ENCODE measurements around the gene ENTPD6.

The ENTPD6 gene

DNA sequence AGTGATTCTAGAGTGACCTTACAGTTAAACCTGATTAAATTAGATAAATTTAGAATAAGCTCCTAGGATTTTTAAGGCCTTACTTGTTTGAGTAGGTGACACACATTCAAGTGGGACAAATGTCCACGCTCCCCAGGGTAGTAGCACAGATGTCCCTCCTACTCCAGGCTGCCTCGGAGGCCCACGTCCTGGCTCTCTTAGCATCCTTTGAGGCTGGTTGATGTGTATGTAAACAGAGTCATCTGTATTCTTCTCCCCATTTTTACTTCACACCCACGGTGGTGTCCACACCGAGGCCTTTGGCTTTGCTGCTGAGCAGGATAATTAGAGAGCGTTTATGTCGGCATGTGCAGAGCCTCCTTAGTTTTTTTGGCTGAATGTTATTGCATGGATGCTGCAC is 15.8 kb downstream of the ENTPD6 start:
- DNase-seq = no peak

DNA sequence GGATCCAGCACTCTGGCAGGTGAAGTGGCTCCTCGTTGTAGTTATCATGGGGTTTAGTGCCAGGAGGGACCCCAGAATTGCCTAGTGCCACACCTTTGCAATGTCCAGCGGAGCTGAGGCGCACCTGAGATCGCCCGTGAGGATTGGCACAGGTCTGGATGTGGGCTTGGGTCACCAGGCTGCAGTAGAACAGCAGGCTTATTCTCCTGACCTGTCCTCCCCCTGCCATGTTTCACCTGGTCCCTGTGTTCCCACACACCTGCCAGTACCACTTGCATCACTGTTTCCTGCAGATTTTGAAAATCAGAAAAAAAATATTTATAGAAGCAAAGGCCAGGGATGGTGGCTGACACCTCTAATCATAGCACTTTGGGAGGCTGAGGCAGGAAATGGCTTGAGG is 16.7 kb downstream of the ENTPD6 start:
- no peak for DNase-seq

DNA sequence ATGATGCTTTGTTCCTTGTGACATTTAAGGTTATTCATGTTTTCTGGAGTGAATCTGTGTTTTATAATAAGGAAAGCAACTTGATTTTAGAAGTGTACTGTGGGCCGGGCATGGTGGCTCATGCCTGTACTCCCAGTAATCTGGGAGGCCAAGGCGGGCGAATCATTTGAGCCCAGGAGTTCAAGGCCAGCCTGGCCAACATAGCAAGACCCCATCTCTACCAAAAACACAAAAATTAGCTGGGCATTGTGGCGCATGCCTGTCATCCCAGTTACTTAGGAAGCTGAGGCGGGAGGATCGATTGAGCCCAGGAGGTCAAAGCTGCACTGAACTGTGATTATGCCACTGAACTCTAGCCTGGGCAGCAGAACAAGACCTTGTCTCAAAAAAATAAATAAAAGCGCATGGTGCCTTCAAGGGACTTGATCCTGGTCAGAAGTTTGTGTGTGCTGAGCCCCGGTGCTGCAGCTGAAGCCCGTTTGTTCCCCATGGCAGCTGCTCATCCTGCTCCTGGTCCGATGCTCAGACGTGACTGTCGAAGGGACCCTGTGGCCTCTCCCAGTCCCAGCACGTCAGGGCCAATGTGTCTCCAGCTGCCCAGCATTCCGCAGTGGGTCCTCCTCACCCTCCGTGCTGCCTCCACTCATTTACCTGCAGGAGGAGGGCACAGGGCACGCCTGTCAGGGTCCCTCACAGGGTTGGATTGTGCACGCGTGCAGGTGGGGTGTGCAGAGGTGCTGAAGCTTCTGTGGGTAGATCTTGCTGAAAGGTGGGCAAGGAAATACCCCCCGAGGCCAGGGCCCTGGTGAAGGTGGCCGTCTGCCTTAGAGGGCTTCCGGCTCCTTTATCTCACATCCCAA is 18.3 kb downstream of the ENTPD6 start:
- DNase-seq = no peak

DNA sequence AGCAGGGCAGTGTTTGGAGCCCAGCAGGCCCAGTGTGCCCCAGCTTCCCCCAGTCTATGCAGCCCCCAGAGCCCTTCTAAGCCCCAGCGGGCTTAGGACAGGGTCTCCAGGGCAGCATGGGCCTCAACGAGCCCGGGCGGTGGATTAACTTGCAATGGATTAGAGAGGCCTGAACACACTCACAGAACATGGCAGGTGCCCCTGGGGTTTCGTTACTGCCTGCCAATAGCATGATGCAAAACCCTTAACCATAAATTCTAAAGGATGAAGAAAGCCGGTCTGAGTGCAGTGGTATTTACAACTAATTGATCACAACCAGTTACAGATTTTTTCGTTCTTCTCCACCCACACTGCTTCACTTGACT is 18.9 kb downstream of the ENTPD6 start:
- no peak for DNase-seq

DNA sequence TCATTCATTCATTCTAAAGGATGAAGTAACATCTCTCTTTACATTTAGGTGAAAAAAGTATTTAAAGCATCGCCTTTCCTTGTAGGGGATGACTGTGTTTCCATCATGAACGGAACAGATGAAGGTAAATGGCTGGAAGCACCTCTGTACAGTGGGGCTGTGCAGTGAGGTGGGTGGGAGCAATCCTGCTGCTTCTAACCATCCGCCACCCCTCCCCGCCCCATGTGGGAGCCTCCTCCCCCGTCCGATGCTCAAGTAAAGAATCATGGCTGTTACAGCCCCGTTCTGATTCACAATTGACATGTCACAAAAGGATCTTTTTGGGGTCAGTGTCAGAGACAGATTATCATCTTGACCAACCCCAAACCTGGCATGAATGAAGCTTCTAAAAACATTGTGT is 19.3 kb downstream of the ENTPD6 start:
- DNase-seq = no peak

DNA sequence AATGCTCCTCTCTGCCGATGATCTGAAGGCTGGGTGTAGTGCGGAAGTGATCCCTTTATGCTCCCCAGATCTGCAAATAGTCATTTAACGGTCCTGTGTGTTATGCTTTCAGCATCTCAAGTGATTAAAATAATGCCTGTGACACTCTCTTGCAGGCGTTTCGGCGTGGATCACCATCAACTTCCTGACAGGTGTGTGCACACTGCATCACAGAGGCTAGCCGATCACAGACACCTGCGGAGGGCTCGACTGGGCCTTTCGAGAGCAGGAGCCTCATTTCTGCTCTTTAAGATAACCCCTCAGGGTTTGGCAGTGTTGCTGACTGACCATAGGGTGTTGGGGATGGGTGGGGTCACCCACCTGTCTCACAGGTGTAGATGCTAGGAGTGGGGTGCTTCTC is 20.0 kb downstream of the ENTPD6 start:
- DNase-seq = no peak

DNA sequence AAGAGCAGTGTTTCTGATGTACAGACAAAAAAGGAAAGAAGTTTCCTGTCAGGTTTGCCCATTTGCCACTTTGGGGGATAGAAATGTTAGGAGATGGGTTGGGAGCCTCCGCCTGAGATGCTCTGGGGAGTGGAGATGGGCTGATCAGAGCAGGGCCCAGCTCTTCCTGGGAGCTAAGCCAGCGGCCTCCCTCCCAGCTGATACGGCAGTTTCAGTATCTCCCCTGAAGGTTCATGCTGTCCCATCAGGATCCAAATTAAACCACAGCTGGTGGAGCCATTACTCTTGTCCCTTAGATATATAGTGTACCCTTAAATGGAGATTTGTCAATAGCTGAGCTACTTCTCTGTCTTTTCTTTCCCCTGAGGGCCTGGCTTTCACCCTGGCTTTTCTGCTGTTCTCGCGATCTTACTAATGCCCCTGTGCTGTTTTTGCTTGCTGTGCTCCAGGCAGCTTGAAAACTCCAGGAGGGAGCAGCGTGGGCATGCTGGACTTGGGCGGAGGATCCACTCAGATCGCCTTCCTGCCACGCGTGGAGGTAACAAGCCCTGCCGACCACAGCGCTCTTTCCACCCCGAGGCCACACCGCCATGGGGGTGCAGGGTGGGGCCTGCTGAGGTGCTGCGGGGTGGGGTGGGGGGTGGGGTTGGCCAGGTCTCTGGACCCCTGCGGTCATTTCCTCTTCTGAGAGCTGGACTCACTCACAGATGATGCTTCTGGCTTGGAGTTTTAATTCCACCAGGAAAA is 20.9 kb downstream of the ENTPD6 start:
- no peak for DNase-seq

DNA sequence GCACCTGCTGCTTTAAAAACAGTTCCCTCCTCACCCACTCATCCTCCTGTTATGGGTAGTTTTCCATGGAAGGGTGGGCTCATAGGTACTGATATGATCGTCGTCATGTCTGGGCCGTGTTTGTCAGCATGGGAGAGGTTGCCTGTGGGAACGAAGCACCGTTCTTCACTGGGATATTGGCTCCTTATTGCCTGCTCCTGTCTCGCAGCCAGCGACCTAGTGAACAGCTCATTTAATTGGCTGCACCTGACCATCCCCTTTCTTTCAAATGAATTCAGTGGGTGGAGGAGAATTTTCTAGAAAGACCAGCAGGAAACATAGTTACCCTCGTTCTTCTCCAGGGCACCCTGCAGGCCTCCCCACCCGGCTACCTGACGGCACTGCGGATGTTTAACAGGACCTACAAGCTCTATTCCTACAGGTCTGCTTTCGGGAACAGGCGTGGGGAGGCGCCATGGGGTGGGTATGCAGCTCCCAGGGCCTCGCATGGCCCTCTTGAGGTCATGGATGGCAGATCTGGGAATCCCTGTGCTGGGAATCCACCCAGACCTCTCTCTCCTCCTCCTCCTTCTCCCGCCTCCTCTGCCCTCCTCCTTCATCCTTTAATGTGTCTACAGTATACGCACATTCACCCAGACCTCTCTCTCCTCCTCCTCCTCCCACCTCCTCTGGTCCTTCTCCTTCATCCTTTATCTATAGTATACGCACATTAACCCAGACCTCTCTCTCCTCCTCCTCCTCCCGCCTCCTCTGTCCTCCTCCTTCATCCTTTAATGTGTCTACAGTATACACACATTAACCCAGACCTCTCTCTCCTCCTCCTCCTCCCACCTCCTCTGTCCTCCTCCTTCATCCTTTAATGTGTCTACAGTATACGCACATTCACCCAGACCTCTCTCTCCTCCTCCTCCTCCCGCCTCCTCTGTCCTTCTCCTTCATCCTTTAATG is 21.9 kb downstream of the ENTPD6 start:
- DNase-seq = no peak

DNA sequence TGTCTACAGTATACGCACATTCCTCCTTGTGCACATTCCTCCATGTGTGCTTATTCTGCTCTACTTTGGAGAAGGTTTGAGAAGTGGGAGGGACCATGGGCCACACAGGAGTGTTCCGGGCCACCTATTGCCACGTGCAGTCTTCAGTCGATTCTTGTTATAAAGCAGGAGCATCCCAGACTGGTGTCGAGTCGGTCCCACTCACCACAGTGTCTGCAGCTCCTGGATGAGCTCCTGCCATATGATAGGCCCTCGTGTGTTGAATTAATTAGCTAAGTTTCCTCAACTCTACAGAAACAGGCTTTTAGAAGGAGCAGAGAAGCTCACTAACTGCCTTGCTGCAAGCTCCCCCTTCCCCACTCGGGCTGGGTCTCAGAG is 22.6 kb downstream of the ENTPD6 start:
- no peak for DNase-seq

DNA sequence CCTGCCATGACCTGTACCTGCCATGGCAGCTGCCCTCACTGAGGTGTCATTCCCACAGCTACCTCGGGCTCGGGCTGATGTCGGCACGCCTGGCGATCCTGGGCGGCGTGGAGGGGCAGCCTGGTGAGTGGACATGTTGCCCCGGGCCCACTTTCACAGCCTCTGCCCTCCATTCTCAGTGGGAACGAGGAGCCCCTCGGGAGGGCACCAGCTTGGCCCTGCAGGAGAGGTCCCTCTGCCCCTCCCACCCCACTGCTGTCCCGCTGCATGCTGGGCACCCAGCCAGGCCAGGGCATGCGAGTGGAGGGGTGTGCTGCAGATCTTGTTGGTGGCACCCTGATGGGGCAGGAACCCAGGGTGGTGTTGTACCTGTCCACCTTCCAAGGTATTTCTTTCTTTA is 23.0 kb downstream of the ENTPD6 start:
- DNase-seq = no peak

DNA sequence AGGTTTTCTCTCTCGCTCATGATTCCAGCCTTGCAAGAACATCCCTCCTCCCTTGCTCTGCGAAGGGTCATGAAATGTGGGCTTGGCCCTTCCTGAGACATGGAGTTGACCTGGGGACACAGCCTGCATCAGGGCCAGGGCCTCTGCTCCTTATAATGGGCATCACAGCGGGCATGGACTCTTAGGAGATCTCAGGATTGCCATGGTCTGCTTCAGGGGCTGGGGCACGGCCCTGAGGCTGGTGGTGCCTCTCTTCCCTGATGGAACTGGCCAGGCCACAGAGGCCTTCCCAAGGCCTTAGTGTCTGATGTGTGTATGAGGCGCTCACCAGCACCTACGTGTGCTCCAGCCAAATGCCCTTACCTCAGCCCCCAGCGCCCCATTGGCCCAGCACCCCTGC is 23.9 kb downstream of the ENTPD6 start:
- no peak for DNase-seq

DNA sequence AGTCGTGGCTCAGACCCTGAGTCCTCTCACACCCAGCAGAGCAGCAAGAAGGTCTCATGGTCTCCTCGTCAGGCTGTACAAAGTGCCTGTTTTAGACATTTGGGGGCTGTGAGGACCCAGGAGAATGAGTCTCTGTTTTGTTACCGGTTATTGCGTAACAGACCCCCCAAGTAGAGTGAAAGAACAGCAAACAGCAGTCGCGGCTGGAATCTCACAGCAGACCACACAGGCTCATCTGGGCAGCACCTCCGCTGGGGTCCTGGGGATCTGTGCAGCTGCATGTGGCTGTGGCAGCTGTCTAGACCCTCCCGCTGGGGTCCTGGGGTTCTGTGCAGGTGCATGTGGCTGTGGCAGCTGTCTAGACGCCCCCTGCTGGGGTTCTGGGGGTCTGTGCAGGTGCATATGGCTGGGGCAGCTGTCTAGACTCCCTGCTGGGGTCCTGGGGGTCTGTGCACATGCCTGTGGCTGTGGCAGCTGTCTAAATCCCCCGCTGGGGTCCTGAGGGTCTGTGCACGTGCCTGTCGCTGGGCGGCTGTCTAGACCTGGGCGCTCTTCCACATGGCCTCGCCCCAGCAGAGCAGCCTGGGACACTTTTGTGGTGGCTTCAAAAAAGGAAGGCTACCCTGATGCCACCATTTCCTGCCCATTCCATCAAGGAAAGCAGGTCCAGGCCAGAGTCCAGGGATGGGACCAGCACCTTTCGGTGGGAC is 24.7 kb downstream of the ENTPD6 start:
- peak; percentile 33 for DNase-seq

DNA sequence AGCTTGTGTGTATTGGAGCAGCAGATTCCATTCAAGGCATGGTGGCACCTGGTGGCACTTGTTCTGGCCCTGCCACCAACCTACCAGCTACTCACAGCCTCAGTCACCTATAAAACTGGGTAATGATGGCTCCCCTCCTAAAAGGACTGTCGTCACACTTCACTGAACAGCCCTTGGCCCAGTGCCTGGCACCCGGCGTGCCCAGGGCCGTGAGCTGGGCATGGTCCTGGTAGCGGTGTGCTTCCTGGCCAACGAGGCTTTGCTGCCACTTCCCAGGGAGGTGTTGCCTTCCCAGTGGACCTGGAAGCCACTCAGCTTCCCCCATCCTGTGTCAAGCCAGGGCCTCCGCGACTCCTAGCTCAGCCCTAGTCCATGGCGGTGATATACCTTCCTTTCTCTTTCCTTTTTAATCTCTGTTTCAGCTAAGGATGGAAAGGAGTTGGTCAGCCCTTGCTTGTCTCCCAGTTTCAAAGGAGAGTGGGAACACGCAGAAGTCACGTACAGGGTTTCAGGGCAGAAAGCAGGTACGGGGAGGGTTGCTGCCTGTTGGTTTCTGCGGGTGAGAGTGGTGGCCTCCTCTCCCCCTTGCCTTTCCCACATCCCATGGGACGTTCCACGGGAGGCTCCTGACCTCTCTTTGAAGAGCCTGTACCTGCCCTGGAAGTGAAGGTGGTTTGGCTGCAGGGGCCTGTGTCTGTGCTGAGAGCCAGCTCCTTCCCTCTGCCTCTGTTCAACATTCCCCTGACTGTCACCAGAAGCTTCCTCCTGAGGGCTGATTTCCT is 25.5 kb downstream of the ENTPD6 start:
- DNase-seq = no peak

DNA sequence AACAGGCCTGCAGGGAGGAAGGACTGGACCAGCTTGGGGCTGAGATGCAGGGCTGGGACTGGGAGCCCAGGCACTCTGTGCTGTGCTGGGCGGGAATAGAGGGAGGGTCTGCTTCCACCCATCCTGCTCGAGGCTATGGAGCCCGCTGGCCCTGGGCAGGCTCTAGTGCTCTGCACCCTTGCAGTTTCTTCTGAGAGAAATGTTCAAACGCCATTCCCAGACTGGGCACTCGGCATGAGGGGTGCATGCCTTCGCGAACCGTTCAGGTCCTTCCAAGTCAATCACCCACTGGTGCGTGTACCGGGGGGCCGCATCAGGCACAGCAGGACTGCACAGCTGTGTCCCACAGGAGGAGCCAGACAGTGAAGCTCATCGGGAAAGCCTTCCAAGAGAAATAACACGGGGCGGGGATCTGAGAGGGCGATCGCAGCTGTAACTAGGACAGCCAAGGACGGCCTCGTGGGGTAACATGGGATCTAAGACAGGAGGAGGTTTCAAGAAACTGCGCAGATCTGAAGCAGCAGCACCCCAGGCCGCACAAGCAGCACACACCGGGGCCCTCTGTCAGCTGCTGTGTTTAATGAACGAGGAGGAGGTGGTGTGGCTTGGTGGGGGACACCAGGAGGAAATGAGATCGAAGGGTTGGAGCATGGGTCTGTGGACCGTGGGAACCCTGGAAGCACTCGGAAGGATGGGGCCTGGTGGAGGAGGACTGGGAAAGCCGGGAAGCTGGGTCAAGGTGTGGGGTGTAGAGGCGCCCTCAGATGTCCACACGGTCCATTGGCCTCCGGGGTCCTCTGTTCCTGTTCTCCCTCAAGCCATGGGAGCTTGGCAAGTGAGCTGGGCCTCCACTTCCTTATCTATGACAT is 26.3 kb downstream of the ENTPD6 start:
- DNase-seq = no peak

DNA sequence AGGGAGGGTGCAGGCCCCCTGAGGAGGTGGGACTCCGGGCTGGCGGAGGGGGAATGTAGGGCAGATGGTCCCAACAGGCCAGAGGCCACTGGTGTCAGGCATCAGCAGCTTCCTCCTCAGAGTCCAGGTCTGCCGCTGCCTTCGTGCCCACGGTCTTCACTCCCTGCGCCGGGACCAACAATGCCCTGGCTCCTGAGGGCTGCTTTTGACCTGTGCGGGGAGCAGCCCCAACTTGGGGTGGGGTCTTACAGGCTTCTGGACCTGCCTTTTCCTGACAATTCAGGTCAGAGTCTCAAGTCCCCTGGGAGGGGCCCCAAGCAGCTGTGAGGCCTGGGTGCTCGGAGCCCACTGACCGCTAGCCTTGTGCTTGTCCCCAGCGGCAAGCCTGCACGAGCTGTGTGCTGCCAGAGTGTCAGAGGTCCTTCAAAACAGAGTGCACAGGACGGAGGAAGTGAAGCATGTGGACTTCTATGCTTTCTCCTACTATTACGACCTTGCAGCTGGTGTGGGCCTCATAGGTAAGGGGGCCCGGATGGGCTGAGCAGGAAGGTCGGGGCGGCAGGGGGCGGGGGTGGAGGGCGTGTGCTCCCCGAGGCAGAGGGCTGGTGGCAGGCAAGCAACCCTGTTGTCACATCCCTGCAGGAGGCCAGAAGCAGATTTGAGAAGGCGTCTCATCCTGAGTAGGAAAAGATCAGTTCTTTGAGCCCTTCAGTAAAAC is 27.1 kb downstream of the ENTPD6 start:
- DNase-seq = no peak

DNA sequence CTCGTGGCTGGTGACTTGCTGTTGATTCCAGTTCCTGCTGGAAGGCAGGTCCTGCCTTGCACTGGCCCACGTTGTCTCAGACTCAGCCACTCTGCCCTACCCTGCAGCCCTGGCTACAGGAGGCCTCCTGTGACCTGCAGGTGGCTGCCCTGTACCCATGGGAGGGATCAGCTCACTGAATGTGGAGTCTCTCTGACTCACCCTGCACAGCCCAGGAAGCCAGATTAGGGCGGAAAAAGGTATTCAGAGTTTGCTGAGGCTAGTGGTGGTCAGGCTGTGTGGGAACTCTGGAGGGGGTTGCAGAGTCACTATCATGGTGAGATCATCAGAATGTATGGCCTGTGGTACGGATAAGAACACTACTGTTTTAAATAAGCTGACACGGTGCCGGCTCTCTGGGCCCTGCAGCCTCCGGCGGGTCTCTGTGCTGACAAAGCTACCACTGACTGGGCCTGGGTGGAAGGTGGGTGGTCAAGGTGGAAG is 27.7 kb downstream of the ENTPD6 start:
- no peak for DNase-seq

DNA sequence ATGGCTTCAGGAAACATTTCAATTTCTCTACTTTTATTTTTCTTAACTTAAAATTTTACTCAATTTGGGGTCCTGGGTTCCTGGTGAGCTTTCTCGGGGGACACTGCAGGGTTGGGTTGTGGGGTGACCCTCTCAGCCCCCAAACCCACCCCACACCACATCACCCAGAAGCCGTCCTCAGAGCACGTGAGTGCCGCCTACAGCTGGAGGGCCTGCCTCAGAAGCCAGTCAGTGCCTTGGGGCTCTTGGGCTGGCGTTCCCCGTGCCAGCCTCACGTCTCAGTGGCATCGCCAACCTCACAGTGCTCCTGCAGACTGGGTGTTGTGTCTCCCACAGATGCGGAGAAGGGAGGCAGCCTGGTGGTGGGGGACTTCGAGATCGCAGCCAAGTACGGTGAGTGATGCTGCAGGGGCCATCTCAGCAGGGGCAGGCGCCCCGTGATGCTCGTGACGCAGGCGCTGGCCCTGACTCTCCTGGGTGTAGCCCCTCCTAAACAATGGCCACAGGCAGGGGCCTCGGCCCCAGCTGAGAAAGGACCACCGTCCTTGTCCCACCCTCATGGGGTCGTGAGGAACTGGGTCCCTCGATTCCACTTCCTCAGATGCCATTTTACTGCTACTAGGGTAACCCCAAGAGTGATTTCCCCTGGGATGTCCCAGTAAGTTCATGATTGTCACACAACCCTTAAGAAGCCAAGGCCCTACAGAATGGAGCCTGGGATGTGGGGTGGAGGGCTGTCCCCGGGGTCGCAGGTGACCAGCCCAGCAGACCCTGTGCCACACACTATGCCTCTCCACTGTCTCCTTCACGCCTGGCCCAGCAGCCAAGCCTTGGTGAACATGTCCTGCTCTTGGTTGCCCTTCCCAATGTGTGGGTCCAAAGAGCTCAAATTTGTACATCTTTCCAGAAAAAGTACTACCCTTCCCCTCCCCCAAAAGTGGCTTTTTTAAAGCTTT is 28.5 kb downstream of the ENTPD6 start:
- DNase-seq = no peak

DNA sequence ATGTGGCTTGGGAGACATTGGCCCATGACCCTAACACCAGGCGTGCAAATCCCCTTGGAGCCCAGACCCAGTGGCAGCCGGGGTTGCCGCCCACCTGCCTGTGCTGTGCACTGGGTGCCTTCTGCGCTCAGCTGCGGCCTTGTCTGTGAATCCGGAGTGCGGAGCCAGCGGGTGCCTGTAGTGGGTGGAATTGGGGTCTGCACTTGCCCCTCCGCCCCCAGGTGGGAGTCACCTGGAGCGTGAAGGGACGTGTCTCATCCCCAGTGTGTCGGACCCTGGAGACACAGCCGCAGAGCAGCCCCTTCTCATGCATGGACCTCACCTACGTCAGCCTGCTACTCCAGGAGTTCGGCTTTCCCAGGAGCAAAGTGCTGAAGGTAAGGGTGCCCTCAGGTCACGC is 29.4 kb downstream of the ENTPD6 start:
- DNase-seq = no peak

All from activated naive CD4-positive, alpha-beta T cell treated with anti-CD3 and anti-CD28 coated beads, Interleukin-2, amount 50 U/mL, for 16 hours (primary cell).